Measurements from ENCODE around the gene ZNF14.
"Not testable (repeated sequence)": the region's sequence is repeated elsewhere in the genome, so short reads cannot be mapped to it uniquely, and the experiment has no call there.

The ZNF14 gene

GRCh38 chr19:19704836-19705235 lies 28.1 kb downstream of the ZNF14 start:
- TF ChIP-seq CTCF (IDR thresholded peaks at IDR 0.05; ENCODE audit: low read depth, low read length) (no peak), EZH2phosphoT487 (IDR thresholded peaks at IDR 0.05; ENCODE audit: low read depth) (no peak)
- no peaks in the 10 kb centered on the region for H3K4me1 ChIP-seq (ENCODE audit: low read length)
- no peak overlapping the region for H3K4me3 ChIP-seq (ENCODE audit: low read length)
- no peak overlapping the region for H3K9ac ChIP-seq (ENCODE audit: low read length)
- H4K20me1 ChIP-seq (ENCODE audit: insufficient read depth, low read length), result no peaks in the 10 kb centered on the region
- H2AFZ ChIP-seq (ENCODE audit: low read depth, low read length), result no peak overlapping the region
- no peaks in the 10 kb centered on the region for H3K79me2 ChIP-seq (ENCODE audit: low read length)
- peaks cover 45% of the 10 kb centered on the region for H3K9me3 ChIP-seq (ENCODE audit: insufficient read depth, low read length)
- H3K36me3 ChIP-seq (replicated peaks; ENCODE audit: low read depth, low read length), result peaks cover 68% of the 10 kb centered on the region
- no peak overlapping the region for H3K4me2 ChIP-seq (ENCODE audit: low read length)
- no peak overlapping the region for H3K27ac ChIP-seq (ENCODE audit: low read length)
- no peaks in the 10 kb centered on the region for H3K27me3 ChIP-seq (ENCODE audit: low read depth, low read length)

- not testable (repeated sequence) for H2AFZ ChIP-seq (ENCODE audit: low read depth, low read length); H4K20me1 ChIP-seq (ENCODE audit: insufficient read depth, low read length); H3K4me1 ChIP-seq (ENCODE audit: low read length); H3K4me3 ChIP-seq (ENCODE audit: low read length); H3K27me3 ChIP-seq (ENCODE audit: low read depth, low read length); H3K9ac ChIP-seq (ENCODE audit: low read length); H3K4me2 ChIP-seq (ENCODE audit: low read length); H3K79me2 ChIP-seq (ENCODE audit: low read length); H3K27ac ChIP-seq (ENCODE audit: low read length)
- Histone ChIP-seq H3K9me3 (ENCODE audit: insufficient read depth, low read length) (peaks cover 14% of the 10 kb centered on the region), H3K36me3 (replicated peaks; ENCODE audit: low read depth, low read length) (peaks cover 32% of the 10 kb centered on the region)
Measured at GRCh38 chr19:19700493-19700892, 32.4 kb downstream of the ZNF14 start.

- H3K4me3 ChIP-seq (ENCODE audit: low read length), result no peak overlapping the region
Measured at GRCh38 chr19:19697589-19697988, 35.3 kb downstream of the ZNF14 start.

GRCh38 chr19:19696386-19696785 lies 36.5 kb downstream of the ZNF14 start:
- H4K20me1 ChIP-seq (ENCODE audit: insufficient read depth, low read length), result no peaks in the 10 kb centered on the region
- no peak overlapping the region for H3K4me2 ChIP-seq (ENCODE audit: low read length)
- H3K9ac ChIP-seq (ENCODE audit: low read length), result no peak overlapping the region
- no peaks in the 10 kb centered on the region for H3K27me3 ChIP-seq (ENCODE audit: low read depth, low read length)
- H2AFZ ChIP-seq (ENCODE audit: low read depth, low read length), result no peak overlapping the region
- TF ChIP-seq EZH2phosphoT487 (IDR thresholded peaks at IDR 0.05; ENCODE audit: low read depth), result no peak
- TF ChIP-seq CTCF (IDR thresholded peaks at IDR 0.05; ENCODE audit: low read depth, low read length), result no peak
- H3K9me3 ChIP-seq (ENCODE audit: insufficient read depth, low read length), result 0 out of 2 replicates have a peak, but pooled peaks cover 3% of the 10 kb centered on the region
- no peak overlapping the region for H3K27ac ChIP-seq (ENCODE audit: low read length)
- peaks cover 11% of the 10 kb centered on the region for H3K36me3 ChIP-seq (replicated peaks; ENCODE audit: low read depth, low read length)
- no peaks in the 10 kb centered on the region for H3K79me2 ChIP-seq (ENCODE audit: low read length)
- no peak overlapping the region for H3K4me3 ChIP-seq (ENCODE audit: low read length)
- no peaks in the 10 kb centered on the region for H3K4me1 ChIP-seq (ENCODE audit: low read length)

More at GRCh38 chr19:19697589-19697988, 35.3 kb downstream of the ZNF14 start:
- TF ChIP-seq CTCF (IDR thresholded peaks at IDR 0.05; ENCODE audit: low read depth, low read length) (no peak), EZH2phosphoT487 (IDR thresholded peaks at IDR 0.05; ENCODE audit: low read depth) (no peak)
- no peak overlapping the region for H3K9ac ChIP-seq (ENCODE audit: low read length)
- peaks cover 15% of the 10 kb centered on the region for H3K36me3 ChIP-seq (replicated peaks; ENCODE audit: low read depth, low read length)
- H4K20me1 ChIP-seq (ENCODE audit: insufficient read depth, low read length), result no peaks in the 10 kb centered on the region
- no peaks in the 10 kb centered on the region for H3K79me2 ChIP-seq (ENCODE audit: low read length)
- no peaks in the 10 kb centered on the region for H3K27me3 ChIP-seq (ENCODE audit: low read depth, low read length)
- H2AFZ ChIP-seq (ENCODE audit: low read depth, low read length), result no peak overlapping the region
- H3K9me3 ChIP-seq (ENCODE audit: insufficient read depth, low read length), result 0 out of 2 replicates have a peak, but pooled peaks cover 3% of the 10 kb centered on the region
- H3K27ac ChIP-seq (ENCODE audit: low read length), result no peak overlapping the region
- H3K4me1 ChIP-seq (ENCODE audit: low read length), result no peaks in the 10 kb centered on the region
- no peak overlapping the region for H3K4me2 ChIP-seq (ENCODE audit: low read length)

- Histone ChIP-seq H4K20me1 (ENCODE audit: insufficient read depth, low read length) (no peaks in the 10 kb centered on the region), H3K4me1 (ENCODE audit: low read length) (no peaks in the 10 kb centered on the region), H3K27me3 (ENCODE audit: low read depth, low read length) (no peaks in the 10 kb centered on the region), H3K36me3 (replicated peaks; ENCODE audit: low read depth, low read length) (peaks cover 5% of the 10 kb centered on the region), H3K79me2 (ENCODE audit: low read length) (no peaks in the 10 kb centered on the region), H3K4me2 (ENCODE audit: low read length) (no peak overlapping the region), H3K4me3 (ENCODE audit: low read length) (no peak overlapping the region), H3K9me3 (ENCODE audit: insufficient read depth, low read length) (no peaks in the 10 kb centered on the region), H2AFZ (ENCODE audit: low read depth, low read length) (no peak overlapping the region), H3K9ac (ENCODE audit: low read length) (no peak overlapping the region), H3K27ac (ENCODE audit: low read length) (no peak overlapping the region)
- TF ChIP-seq CTCF (IDR thresholded peaks at IDR 0.05; ENCODE audit: low read depth, low read length) (no peak), EZH2phosphoT487 (IDR thresholded peaks at IDR 0.05; ENCODE audit: low read depth) (no peak)
Measured at GRCh38 chr19:19691683-19692082, 41.2 kb downstream of the ZNF14 start.

- H3K79me2 ChIP-seq (ENCODE audit: low read length); H3K9me3 ChIP-seq (ENCODE audit: insufficient read depth, low read length): not testable (repeated sequence)
Measured at GRCh38 chr19:19689023-19689422, 43.9 kb downstream of the ZNF14 start.

More at GRCh38 chr19:19689023-19689422, 43.9 kb downstream of the ZNF14 start:
- H3K36me3 ChIP-seq (replicated peaks; ENCODE audit: low read depth, low read length), result peaks cover 12% of the 10 kb centered on the region
- H3K4me3 ChIP-seq (ENCODE audit: low read length); H4K20me1 ChIP-seq (ENCODE audit: insufficient read depth, low read length); H3K4me1 ChIP-seq (ENCODE audit: low read length); H3K27ac ChIP-seq (ENCODE audit: low read length); H2AFZ ChIP-seq (ENCODE audit: low read depth, low read length); H3K9ac ChIP-seq (ENCODE audit: low read length); H3K4me2 ChIP-seq (ENCODE audit: low read length); H3K27me3 ChIP-seq (ENCODE audit: low read depth, low read length): not testable (repeated sequence)

Measured in OCI-LY3 (cell line).